Smooth muscle cell (in vitro differentiated cells): ENCODE measurements around the gene GABBR2. TPM values are rescaled to one million over a fixed set of nuclear protein-coding genes. Genes with fewer than 3 reads are reported as not detected.

Source experiments
- DNase-seq: peaks from one replicate; lab custom pipeline; 2025; ENCODE audit not compliant: unreplicated experiment; lab: John Stamatoyannopoulos, UW
- H2AFZ ChIP-seq: fragments of 200-600 bp; sonication (generic); 2 replicates; pipeline ENCODE4 v1.6.0; 2016; ENCODE audit warnings: antibody characterized with exemption, low read depth, mild to moderate bottlenecking
- H3F3A ChIP-seq: fragments of 200-600 bp; sonication (generic); 2 replicates; pipeline ENCODE4 v1.6.0; 2017; ENCODE audit warnings: antibody characterized with exemption, low read depth
- H3K27ac ChIP-seq: fragments of 200-600 bp; sonication (generic); 2 replicates; pipeline ENCODE4 v1.5.1; 2016; ENCODE audit warnings: low read depth, mild to moderate bottlenecking
- H3K27me3 ChIP-seq: fragments of 200-600 bp; sonication (generic); 2 replicates; pipeline ENCODE4 v1.6.1; 2016; ENCODE audit warnings: low read depth, mild to moderate bottlenecking
- H3K36me3 ChIP-seq: fragments of 200-600 bp; sonication (generic); 2 replicates; pipeline ENCODE4 v1.5.1; 2016; ENCODE audit warnings: low read depth
- H3K4me1 ChIP-seq: fragments of 200-600 bp; sonication (generic); 2 replicates; pipeline ENCODE4 v1.5.1; 2016; ENCODE audit warnings: low read depth
- H3K4me2 ChIP-seq: fragments of 200-600 bp; sonication (generic); 2 replicates; pipeline ENCODE4 v1.6.0; 2016; ENCODE audit warnings: mild to moderate bottlenecking
- H3K4me3 ChIP-seq: fragments of 200-600 bp; sonication (generic); 2 replicates; pipeline ENCODE4 v1.5.1; 2016; ENCODE audit warnings: mild to moderate bottlenecking
- H3K79me2 ChIP-seq: fragments of 200-600 bp; sonication (generic); 2 replicates; pipeline ENCODE4 v1.6.0; 2016; ENCODE audit warnings: low read depth, mild to moderate bottlenecking
- H3K9ac ChIP-seq: fragments of 200-600 bp; sonication (generic); 2 replicates; pipeline ENCODE4 v1.6.0; 2016; ENCODE audit warnings: low read depth
- H3K9me3 ChIP-seq: fragments of 200-600 bp; sonication (generic); replicated peaks from 2 replicates; pipeline ENCODE4 v1.5.1; 2016; ENCODE audit warnings: low read depth
- H4K20me1 ChIP-seq: fragments of 200-600 bp; sonication (generic); 2 replicates; pipeline ENCODE4 v1.6.0; 2016; ENCODE audit warnings: low read depth
- CTCF ChIP-seq: fragments of 200-600 bp; sonication (generic); IDR thresholded peaks from 2 replicates; pipeline ENCODE4 v1.5.1; 2017; ENCODE audit warnings: borderline replicate concordance, mild to moderate bottlenecking, antibody characterized with exemption; ENCODE audit not compliant: insufficient read depth, poor library complexity, severe bottlenecking
- WGBS: methylation state at CpG from one replicate; pipeline ENCODE4 v1.1.7; 2016; ENCODE audit warnings: low lambda C conversion rate; 5-methylcytosine and 5-hydroxymethylcytosine counted together
- polyA plus RNA-seq: library from polyadenylated mRNA; unstranded; fragments of >200 nt; fragmentation: Nextera tagmentation; extraction: Ambion mirVana; gene quantifications from 2 replicates; pipeline ENCODE4 v1.2.1, GENCODE V29; 2016
- total RNA-seq: library from RNA; depleted of rRNA; stranded (reverse); fragments of >200 nt; gene quantifications from 2 replicates; pipeline ENCODE4 v1.2.3, GENCODE V29; 2014

Gene GABBR2
- total and polyA plus RNA-seq, 2 experiments from 2014 or later: 0.25 TPM; not detected in 1

DNA sequence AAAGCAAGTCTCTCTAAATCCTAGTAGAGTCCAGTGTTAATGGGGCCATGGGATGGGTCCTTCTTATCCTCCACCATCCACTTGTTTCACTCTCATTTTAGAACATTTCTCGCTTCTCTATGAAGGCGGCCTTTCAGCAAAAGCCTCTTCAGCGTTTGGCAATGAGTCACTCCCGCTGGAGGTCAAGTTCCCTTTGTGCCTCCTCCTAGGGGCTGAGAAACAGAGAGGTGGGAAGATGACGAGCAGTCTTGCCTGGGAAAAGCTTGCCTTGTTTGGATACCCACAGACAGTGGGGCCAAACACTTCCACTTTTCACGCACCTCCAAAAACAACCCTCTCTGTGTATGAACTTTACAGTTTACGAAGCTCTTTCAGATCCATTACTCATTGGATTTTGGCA lies 168.8 kb downstream of the GABBR2 start:
- DNase-seq: no peak
- no peak overlapping the region for H3K9ac ChIP-seq

DNA sequence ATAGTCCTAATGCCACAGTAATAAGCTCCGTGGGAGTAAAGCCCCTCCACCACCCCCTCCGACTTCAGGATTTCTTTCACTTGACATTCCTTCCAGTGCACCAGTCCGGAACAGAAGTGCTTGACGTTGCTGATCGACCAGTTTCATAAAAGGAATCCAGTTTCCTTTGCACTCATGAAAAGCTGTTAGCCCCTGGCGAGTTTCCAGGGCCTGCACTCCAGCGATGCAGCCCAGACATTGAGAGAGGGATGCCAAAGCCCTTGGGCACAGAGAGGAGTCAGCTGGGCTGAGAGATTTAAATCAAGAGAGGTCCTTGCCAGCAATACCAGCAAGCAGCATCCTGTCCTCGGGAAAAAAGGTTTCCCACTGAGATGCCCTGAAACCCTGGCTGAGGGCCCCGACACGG lies 170.1 kb downstream of the GABBR2 start:
- no peak for DNase-seq
- Histone ChIP-seq H3K79me2 (no peaks in the 10 kb centered on the region), H3K9ac (no peak overlapping the region), H3F3A (no peaks in the 10 kb centered on the region), H3K4me2 (no peak overlapping the region), H3K27ac (no peak overlapping the region), H3K9me3 (no peaks in the 10 kb centered on the region), H3K4me1 (no peaks in the 10 kb centered on the region), H2AFZ (no peak overlapping the region), H3K4me3 (no peak overlapping the region), H3K27me3 (no peaks in the 10 kb centered on the region), H3K36me3 (no peaks in the 10 kb centered on the region), H4K20me1 (no peaks in the 10 kb centered on the region)
- WGBS: 91% methylated on average over 10 of the region's 10 CpGs
- no peak for TF ChIP-seq CTCF

More for the DNA sequence above, 168.8 kb downstream of the GABBR2 start:
- Histone ChIP-seq H2AFZ (no peak overlapping the region), H3K36me3 (no peaks in the 10 kb centered on the region), H3K4me3 (no peak overlapping the region), H3K9me3 (no peaks in the 10 kb centered on the region), H3F3A (no peaks in the 10 kb centered on the region), H3K27ac (no peak overlapping the region), H3K79me2 (no peaks in the 10 kb centered on the region), H3K27me3 (peaks cover 1% of the 10 kb centered on the region), H4K20me1 (no peaks in the 10 kb centered on the region), H3K4me2 (no peak overlapping the region), H3K4me1 (no peaks in the 10 kb centered on the region)
- TF ChIP-seq CTCF: no peak
- WGBS: 58% methylated on average over 7 of the region's 7 CpGs

- Histone ChIP-seq H3K79me2 (no peaks in the 10 kb centered on the region), H3K27me3 (no peaks in the 10 kb centered on the region), H3F3A (no peaks in the 10 kb centered on the region), H3K9me3 (no peaks in the 10 kb centered on the region), H3K4me1 (no peaks in the 10 kb centered on the region), H4K20me1 (no peaks in the 10 kb centered on the region), H3K36me3 (no peaks in the 10 kb centered on the region), H2AFZ (no peak overlapping the region), H3K4me2 (no peak overlapping the region), H3K9ac (no peak overlapping the region), H3K4me3 (no peak overlapping the region), H3K27ac (no peak overlapping the region)
- no peak for TF ChIP-seq CTCF
- 100% methylated on average over 1 of the region's 1 CpG for WGBS
- no peak for DNase-seq
Observed at GRCh38 chr9:98538203-98538602, 170.5 kb downstream of the GABBR2 start.

GRCh38 chr9:98536542-98537173 lies 172.1 kb downstream of the GABBR2 start:
- Histone ChIP-seq H3K27me3 (peaks cover 14% of the 10 kb centered on the region), H2AFZ (no peak overlapping the region), H3K4me1 (no peaks in the 10 kb centered on the region), H3K36me3 (no peaks in the 10 kb centered on the region), H3K27ac (no peak overlapping the region), H4K20me1 (no peaks in the 10 kb centered on the region), H3K4me2 (no peak overlapping the region), H3K9ac (no peak overlapping the region), H3K79me2 (no peaks in the 10 kb centered on the region), H3K4me3 (no peak overlapping the region), H3F3A (no peaks in the 10 kb centered on the region), H3K9me3 (no peaks in the 10 kb centered on the region)
- no peak for DNase-seq
- 59% methylated on average over 12 of the region's 12 CpGs for WGBS
- peak; percentile 11 for TF ChIP-seq CTCF
